Panc1 (cell line): Measurements from ENCODE around the gene C1S. TPM values are rescaled to one million over a fixed set of nuclear protein-coding genes. Genes with fewer than 3 reads are reported as not detected.
A peak's percentile ranks its signal among the peaks of the same experiment; 100 is the strongest.

Experiments
- ATAC-seq: fragments of 200-7000 bp; cut with Tn5 transposase; 2 replicates; pipeline ENCODE4 v1.9.1; 2020; ENCODE audit warnings: mild to moderate bottlenecking, moderate library complexity
- BruUV-seq: library from RNA; stranded (reverse); fragments of 400-500 nt; replicated peaks from 2 replicates; lab custom pipeline; 2021; lab: Mats Ljungman, UMichigan
- CTCF ChIA-PET: fragments of 300-600 bp; sonication (Branson Sonifier 250); formaldehyde crosslinking; loops from one replicate; lab custom pipeline; 2022; ENCODE audit warnings: antibody characterized with exemption; lab: Charles Lee
- POLR2A ChIA-PET: fragments of 300-600 bp; sonication (Branson Sonifier 250); formaldehyde crosslinking; loops from one replicate; lab custom pipeline; 2022; ENCODE audit warnings: antibody characterized with exemption; lab: Charles Lee
- DNase-seq: peaks from one replicate; pipeline ENCODE4 v3.0.0-alpha.2; 2010; ENCODE audit warnings: low read depth, low spot score
- H3K27ac ChIP-seq: 2 replicates; pipeline ENCODE4 v1.5.1; 2011; ENCODE audit warnings: mild to moderate bottlenecking, low read length, inconsistent platforms
- H3K27me3 ChIP-seq: fragments of 200-500 bp; sonication (Bioruptor generic); 2 replicates; pipeline ENCODE4 v1.6.0; 2014; ENCODE audit warnings: low read length, inconsistent platforms; ENCODE audit not compliant: control insufficient read depth, insufficient read depth
- H3K36me3 ChIP-seq: fragments of 200-500 bp; sonication (Bioruptor generic); 2 replicates; pipeline ENCODE4 v1.5.1; 2014; ENCODE audit warnings: inconsistent platforms, mild to moderate bottlenecking, low read length, moderate library complexity; ENCODE audit not compliant: control insufficient read depth, insufficient read depth
- H3K4me1 ChIP-seq: 2 replicates; pipeline ENCODE4 v1.5.1; 2011; ENCODE audit warnings: inconsistent platforms, mild to moderate bottlenecking, low read length, moderate library complexity; ENCODE audit not compliant: control insufficient read depth, insufficient read depth
- H3K4me3 ChIP-seq, 2 experiments: 2 replicates each; pipeline ENCODE4 v1.5.1; 2011 to 2012; ENCODE audit warnings: low read depth in 2 of 2, low read length in 2 of 2, mild to moderate bottlenecking in 2 of 2, inconsistent platforms in 1 of 2, moderate library complexity in 1 of 2
- H3K9me3 ChIP-seq: fragments of 200-500 bp; sonication (Bioruptor generic); 2 replicates; pipeline ENCODE4 v1.5.1; 2014; ENCODE audit warnings: low read depth, mild to moderate bottlenecking, inconsistent platforms, low read length, moderate library complexity; ENCODE audit not compliant: control insufficient read depth, insufficient read depth
- CTCF ChIP-seq: fragments of 450-650 bp; IDR thresholded peaks from 2 replicates; pipeline ENCODE4 v1.5.1; 2017; ENCODE audit warnings: mild to moderate bottlenecking
- POLR2AphosphoS5 ChIP-seq: IDR thresholded peaks from 2 replicates; pipeline ENCODE4 v1.6.1; 2012; ENCODE audit warnings: mild to moderate bottlenecking, low read depth, low read length, moderate library complexity
- REST ChIP-seq, 2 experiments: IDR thresholded peaks; 2 replicates each; pipeline ENCODE4 v1.6.1; 2011 to 2012; ENCODE audit warnings: low read depth in 2 of 2, control low read depth in 1 of 2, low read length in 1 of 2, mild to moderate bottlenecking in 1 of 2, moderate library complexity in 1 of 2; ENCODE audit not compliant: insufficient read depth in 1 of 2
- SIN3A ChIP-seq: IDR thresholded peaks from 2 replicates; pipeline ENCODE4 v1.6.1; 2012; ENCODE audit warnings: low read depth, mild to moderate bottlenecking, low read length, moderate library complexity, borderline replicate concordance; ENCODE audit not compliant: insufficient read depth
- TCF7L2 ChIP-seq: IDR thresholded peaks from 2 replicates; pipeline ENCODE4 v1.6.1; 2011; ENCODE audit warnings: mild to moderate bottlenecking, low read depth, low read length, inconsistent platforms
- in situ Hi-C: cut with HindIII; loops from 2 replicates; pipeline ENCODE4 v1.10.0; 2016; ENCODE audit warnings: low sequenced_read_pairs, low pct_unique_long_range_greater_than_20kb
- intact Hi-C: fragments of 100-400 bp; cut with micrococcal nuclease; formaldehyde crosslinking; loops from one replicate; pipeline ENCODE4 v1.10.0; 2022; ENCODE audit not compliant: unreplicated experiment
- total RNA-seq: library from RNA; stranded (reverse); gene quantifications from one replicate; pipeline ENCODE4 v1.2.1, GENCODE V29; 2021; ENCODE audit not compliant: unreplicated experiment

Gene C1S
- total RNA-seq, 1 experiment from 2014 or later = 1.8 TPM

- no peak for ATAC-seq
- TF ChIP-seq CTCF (peak; percentile 24), REST (IDR thresholded peaks at IDR 0.05; ENCODE audit: insufficient read depth in 1 of 2, low read depth in 2 of 2, low read length in 1 of 2) (no peak), TCF7L2 (no peak)
- H3K4me3 ChIP-seq = peak overlapping the region; percentile 80 to 85
- peaks cover 27% of the 10 kb centered on the region for H3K4me1 ChIP-seq
- POLR2A ChIA-PET = no interaction called here
- H3K9me3 ChIP-seq = no peaks in the 10 kb centered on the region
- CTCF ChIA-PET = no interaction called here
- in situ Hi-C loops (no loop called here), intact Hi-C loops (no loop called here)
- H3K27me3 ChIP-seq = no peaks in the 10 kb centered on the region
- DNase-seq = no peak
- H3K36me3 ChIP-seq = peaks cover 3% of the 10 kb centered on the region; the same call in 1 of the 2 replicates
- H3K27ac ChIP-seq = peak overlapping the region; percentile 86
- BruUV-seq = no TSS peak
Measured at GRCh38 chr12:7019043-7019569, 41.4 kb upstream of the C1S start.

GRCh38 chr12:7021956-7022355 is 38.6 kb upstream of the C1S start:
- BruUV-seq = no TSS peak
- DNase-seq (no peak), ATAC-seq (no peak)
- in situ Hi-C loops = no loop called here
- ChIA-PET CTCF (no interaction called here), POLR2A (interaction anchor here (0.6 kb wide), 1 partner anchor 159 kb away, joined by 5 read pairs; no protein-coding TSS in a partner anchor)
- Histone ChIP-seq H3K4me3 (no peak overlapping the region), H3K27me3 (no peaks in the 10 kb centered on the region), H3K9me3 (no peaks in the 10 kb centered on the region), H3K27ac (no peak overlapping the region), H3K4me1 (peaks cover 11% of the 10 kb centered on the region), H3K36me3 (peaks cover 3% of the 10 kb centered on the region; the same call in 1 of the 2 replicates)
- intact Hi-C loops = no loop called here
- TF ChIP-seq TCF7L2 = no peak

GRCh38 chr12:7023114-7023513 is 37.4 kb upstream of the C1S start:
- Histone ChIP-seq H3K36me3 (no peaks in the 10 kb centered on the region; the same call in 1 of the 2 replicates), H3K27ac (no peak overlapping the region), H3K27me3 (no peaks in the 10 kb centered on the region), H3K4me3 (no peak overlapping the region), H3K9me3 (no peaks in the 10 kb centered on the region), H3K4me1 (peaks cover 8% of the 10 kb centered on the region; the same call in 1 of the 2 replicates)
- no peak for TF ChIP-seq TCF7L2
- no peak for TF ChIP-seq POLR2AphosphoS5
- no peak for TF ChIP-seq REST (IDR thresholded peaks at IDR 0.05; ENCODE audit: insufficient read depth in 1 of 2, low read depth in 2 of 2, low read length in 1 of 2)
- TF ChIP-seq CTCF = no peak
- TF ChIP-seq SIN3A = no peak
- BruUV-seq = no TSS peak
- CTCF ChIA-PET = no interaction called here
- ATAC-seq (no peak), DNase-seq (no peak)
- intact Hi-C loops (no loop called here), in situ Hi-C loops (no loop called here)
- POLR2A ChIA-PET = no interaction called here
